Fibroblast of the aortic adventitia (primary cell): ENCODE results near the gene SPOCK1. TPM values are rescaled to one million over a fixed set of nuclear protein-coding genes. Genes with fewer than 3 reads are reported as not detected.
A peak's percentile ranks its signal among the peaks of the same experiment; 100 is the strongest.

Experiments used
- DNase-seq: peaks from one replicate; pipeline ENCODE4 v3.0.0-alpha.2; 2010; ENCODE audit warnings: low read depth
- H3K4me3 ChIP-seq: 2 replicates; pipeline ENCODE4 v1.5.1; 2011; ENCODE audit warnings: low read depth, mild to moderate bottlenecking, control low read depth, low read length, moderate library complexity
- total RNA-seq: library from RNA; depleted of rRNA; stranded (reverse); fragments of >200 nt; gene quantifications from 2 replicates; pipeline ENCODE4 v1.2.3, GENCODE V29; 2012; ENCODE audit warnings: low replicate concordance
- TF ChIP-seq, protein P1 (sequence below): IDR thresholded peaks from 2 replicates; pipeline ENCODE4 v1.5.1; 2011; ENCODE audit warnings: mild to moderate bottlenecking, low read length, control low read depth, inconsistent platforms; ENCODE audit not compliant: insufficient read depth

The SPOCK1 gene
- total RNA-seq, 1 donor, result 174 TPM

DNA sequence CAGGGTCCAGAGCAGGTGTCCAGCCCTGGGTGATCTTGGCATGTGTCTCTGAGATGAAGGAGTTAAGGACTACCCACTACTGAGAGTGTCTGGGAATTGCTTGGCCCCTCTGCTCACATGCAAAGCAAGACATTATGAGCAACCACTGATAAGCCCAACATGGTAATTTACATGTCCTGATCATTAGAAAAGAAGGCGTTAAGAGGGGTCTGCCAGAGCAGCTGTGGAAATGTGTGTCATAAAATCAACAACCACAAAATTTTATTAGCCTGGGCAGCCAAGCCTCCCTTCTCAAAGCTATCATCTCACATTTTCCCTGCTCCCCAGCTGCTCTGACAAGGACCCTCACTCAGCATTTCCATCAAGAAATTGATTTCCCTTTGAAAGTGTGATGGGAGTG is 351.0 kb downstream of the SPOCK1 start:
- no peak overlapping the region for H3K4me3 ChIP-seq
- no peak for DNase-seq
- TF ChIP-seq, protein P1, sequence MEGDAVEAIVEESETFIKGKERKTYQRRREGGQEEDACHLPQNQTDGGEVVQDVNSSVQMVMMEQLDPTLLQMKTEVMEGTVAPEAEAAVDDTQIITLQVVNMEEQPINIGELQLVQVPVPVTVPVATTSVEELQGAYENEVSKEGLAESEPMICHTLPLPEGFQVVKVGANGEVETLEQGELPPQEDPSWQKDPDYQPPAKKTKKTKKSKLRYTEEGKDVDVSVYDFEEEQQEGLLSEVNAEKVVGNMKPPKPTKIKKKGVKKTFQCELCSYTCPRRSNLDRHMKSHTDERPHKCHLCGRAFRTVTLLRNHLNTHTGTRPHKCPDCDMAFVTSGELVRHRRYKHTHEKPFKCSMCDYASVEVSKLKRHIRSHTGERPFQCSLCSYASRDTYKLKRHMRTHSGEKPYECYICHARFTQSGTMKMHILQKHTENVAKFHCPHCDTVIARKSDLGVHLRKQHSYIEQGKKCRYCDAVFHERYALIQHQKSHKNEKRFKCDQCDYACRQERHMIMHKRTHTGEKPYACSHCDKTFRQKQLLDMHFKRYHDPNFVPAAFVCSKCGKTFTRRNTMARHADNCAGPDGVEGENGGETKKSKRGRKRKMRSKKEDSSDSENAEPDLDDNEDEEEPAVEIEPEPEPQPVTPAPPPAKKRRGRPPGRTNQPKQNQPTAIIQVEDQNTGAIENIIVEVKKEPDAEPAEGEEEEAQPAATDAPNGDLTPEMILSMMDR, result no peak

DNA sequence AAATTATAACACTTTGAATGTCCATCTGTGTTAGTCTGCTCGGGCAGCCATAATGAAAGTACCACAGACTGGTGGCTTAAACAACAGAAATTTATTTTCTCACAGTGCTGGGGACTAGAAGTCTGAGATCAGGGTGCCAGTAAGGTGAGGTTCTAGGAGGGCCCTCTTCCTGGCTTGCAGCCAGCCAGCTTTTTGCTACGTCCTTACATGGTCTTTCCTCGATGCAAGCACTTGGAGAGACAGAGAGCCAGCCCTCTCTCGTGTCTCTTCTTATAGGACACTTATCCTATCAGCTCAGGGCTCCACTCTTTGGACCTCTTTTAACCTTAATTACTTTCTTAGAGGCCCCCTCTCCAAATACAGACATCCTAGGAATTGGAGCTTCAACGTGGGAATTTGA is 351.8 kb downstream of the SPOCK1 start:
- DNase-seq, result no peak
- TF ChIP-seq, protein P1, result no peak
- H3K4me3 ChIP-seq, result no peak overlapping the region

DNA sequence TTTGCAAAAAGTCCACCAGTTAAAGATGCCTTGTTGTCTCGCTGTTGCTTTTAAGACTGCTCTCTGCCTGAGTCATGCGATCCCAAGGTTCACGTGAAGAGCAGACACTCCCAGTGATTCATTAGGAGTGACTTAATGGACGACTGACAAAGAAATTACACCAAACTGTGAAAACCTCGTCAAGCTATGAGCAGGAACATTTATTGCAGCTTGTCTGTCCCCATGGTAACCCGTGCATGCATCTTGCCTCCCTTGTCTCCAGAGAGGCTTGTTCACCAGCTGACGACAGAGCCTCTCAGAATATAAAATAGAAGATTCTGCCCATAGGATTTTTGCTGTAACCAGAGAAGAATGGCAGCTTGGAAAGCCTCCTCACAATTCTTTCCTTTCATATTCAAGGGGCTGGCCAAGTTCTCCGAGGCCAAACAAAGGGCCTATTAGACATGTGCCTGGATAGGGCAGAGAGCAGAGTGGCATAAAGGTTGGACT is 352.7 kb downstream of the SPOCK1 start:
- H3K4me3 ChIP-seq, result peak overlapping the region; percentile 23
- DNase-seq, result peak; percentile 98
- TF ChIP-seq, protein P1, result no peak

DNA sequence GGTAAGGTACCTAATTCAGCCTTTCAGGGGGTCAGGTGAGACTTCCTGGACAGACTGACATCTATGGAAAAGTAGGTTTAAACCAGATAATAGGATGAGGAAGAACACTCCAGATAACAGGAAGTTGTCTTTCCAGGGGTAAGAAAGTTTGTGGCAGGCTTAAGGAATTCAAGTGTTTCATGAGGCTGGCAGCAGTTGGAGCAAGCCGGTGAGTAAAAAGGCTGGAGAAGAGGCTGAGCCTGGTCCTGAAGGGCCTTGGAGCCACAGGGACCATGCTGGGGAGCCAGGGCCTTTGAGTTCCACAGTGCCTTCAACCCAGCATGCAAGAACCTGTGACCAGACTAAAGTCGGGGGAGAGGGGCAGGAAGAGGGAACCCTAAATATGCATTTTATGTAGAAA is 353.4 kb downstream of the SPOCK1 start:
- TF ChIP-seq, protein P1, result no peak
- DNase-seq, result peak; percentile 21
- no peak overlapping the region for H3K4me3 ChIP-seq

DNA sequence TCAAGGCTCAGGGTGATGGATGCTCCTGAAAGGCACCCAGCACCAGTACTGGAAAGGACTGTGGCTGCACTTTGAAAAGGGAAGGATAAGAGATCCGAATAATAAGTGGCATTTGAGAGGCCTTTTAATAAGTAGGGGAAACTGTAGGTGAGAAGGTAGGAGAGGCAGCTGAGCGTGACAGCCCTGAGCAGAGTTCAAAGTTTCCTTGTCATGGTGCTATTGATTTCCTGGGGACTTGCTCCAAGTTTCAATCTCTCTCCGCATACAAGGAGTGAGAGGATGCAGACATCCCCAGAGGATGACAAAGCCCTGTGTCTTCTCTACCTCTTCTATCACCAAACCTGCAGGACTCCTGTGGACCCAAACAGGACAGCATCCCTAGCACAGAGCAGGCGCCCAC is 354.5 kb downstream of the SPOCK1 start:
- DNase-seq, result no peak
- no peak overlapping the region for H3K4me3 ChIP-seq
- TF ChIP-seq, protein P1, result no peak

DNA sequence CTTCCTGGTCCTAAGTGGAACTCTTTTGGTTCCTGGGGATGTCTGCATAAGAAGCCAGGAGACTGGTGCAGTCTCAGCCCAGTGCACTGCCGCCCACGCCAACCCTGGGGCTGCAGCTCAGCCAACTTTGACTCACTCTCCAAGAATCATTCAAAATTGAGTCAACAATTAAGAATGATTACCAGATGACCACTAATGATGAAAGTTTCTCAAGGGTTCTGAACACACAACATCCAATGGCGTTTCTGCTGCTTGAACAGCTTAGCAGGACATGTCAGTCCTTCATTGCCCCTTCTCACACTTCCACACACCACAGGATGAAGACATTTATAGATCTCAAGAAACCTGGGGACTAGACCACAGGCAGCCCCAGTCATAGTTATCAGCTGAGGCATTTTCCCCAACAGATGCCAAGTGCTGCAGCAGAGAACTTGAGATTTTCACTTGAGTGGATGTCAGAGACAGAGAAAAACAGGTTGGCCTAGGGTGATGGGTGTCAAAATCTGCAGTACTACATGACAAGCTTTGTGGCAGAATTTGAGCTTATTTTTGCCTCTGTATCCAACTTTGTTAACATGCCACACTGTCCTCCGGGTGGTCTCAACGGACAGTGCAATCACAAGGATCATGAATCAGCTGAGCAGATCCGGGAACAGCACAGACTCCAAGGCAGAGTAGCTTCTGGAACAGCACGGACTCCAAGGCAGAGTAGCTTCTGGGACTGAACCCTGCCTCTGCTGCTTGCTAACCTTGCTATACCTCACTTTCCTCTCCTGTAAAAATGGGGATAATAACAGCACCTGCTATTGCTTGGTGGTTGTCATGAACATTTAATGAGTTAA is 356.1 kb downstream of the SPOCK1 start:
- TF ChIP-seq, protein P1, result no peak
- no peak overlapping the region for H3K4me3 ChIP-seq
- peak; percentile 91 for DNase-seq
